Limb (tissue), 2 donors: ENCODE results near the gene MMS19.
"Not testable (repeated sequence)": the region's sequence is repeated elsewhere in the genome, so short reads cannot be mapped to it uniquely, and the experiment has no call there.

Experiments
- DNase-seq, 2 donors: peaks; one replicate each; pipeline ENCODE4 v3.0.0-alpha.2; 2016; ENCODE audit errors: extremely low spot score in 2 of 2

MMS19 gene

DNA sequence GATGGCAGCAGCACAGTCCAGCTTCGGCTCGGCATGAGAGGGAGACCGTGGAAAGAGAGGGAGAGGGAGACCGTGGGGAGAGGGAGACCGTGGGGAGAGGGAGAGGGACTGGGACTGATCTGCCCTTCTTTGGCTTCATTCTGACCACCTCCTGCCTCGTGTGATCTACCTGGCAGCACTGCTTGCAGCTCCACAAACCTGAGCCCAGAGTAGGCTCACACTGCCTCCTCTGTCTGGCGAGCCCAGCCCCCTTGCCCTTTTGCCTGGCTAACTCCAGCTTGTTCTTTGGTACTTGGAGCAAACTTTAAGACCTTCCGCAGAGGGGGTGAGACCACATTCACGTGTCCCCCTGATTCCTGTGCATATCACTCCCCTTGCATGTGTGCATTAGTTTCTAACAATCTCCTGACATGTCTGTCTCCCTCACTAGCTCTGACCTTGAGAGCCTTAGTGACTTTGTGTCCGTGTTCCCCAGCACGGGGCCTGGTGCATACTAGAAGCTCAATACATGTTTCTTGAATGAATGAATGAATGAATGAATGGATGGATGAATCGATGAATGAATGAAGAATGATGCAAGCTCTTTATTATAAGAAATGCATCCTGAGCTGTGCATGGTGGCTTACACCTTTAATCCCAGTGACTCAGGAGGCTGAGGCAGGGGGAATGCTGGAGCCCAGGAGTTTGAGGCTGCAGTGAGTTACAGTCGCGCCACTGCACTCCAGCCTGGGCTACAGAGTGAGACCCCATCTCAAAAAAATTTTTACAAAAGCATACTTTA lies 31.7 kb upstream of the MMS19 start:
- no peak for DNase-seq

DNA sequence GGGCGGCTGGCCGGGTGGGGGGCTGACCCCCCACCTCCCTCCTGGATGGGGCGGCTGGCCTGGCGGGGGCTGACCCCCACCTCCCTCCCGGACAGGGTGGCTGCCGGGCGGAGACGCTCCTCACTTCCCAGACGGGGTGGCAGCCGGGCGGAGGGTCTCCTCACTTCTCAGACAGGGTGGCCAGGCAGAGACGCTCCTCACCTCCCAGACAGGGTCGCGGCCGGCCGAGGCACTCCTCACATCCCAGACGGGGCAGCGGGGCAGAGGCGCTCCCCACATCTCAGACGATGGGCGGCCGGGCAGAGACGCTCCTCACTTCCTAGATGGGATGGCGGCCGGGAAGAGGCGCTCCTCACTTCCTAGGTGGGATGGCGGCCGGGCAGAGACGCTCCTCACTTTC lies 30.7 kb upstream of the MMS19 start:
- not testable (repeated sequence) for DNase-seq

GRCh38 chr10:97525683-97526110 lies 27.5 kb upstream of the MMS19 start:
- no peak for DNase-seq

GRCh38 chr10:97525086-97525485 lies 26.9 kb upstream of the MMS19 start:
- DNase-seq: no peak

DNA sequence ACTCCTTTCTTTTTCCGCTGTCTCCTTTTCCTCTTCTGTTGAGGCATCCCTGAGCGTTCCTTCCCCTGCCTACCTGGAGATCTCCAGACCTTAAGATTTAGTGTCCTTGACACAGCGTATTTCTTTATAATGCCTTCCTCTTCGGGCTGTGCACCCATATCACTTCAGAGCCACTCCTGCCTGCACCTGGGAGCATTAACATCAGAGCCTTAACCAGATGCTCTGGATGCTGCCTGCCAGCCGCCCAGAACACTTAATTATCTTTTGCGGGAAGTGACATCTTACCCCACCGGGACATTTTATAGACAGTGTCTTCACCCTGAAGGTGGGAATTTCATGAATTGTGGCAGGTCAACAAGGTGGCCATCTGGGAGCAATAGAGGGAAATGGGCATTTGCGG lies 24.7 kb upstream of the MMS19 start:
- no peak for DNase-seq

GRCh38 chr10:97522071-97522470 lies 23.8 kb upstream of the MMS19 start:
- DNase-seq: no peak

- DNase-seq: no peak
Measured at GRCh38 chr10:97520978-97521761, 22.9 kb upstream of the MMS19 start.

GRCh38 chr10:97520520-97520919 lies 22.3 kb upstream of the MMS19 start:
- DNase-seq: no peak

DNA sequence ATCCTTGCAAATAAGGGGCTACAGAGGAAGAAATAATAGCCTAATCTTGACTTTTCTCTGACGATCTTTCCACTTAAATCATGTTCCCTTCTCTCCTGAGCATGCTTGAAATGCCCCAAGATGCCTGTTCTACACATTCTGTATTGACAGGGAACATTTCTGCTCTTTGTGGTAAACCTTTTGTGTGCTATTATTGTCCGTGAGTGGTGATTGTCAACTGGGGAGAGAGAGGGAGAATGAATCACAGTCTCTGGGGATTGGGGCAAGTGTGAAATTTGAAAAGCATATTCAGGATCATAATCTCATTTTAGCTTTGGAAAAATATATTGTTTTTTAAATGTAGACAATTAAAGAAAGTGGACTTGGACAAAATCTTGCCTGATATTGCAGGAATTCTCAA lies 21.1 kb upstream of the MMS19 start:
- DNase-seq: no peak

GRCh38 chr10:97518301-97519043 lies 20.2 kb upstream of the MMS19 start:
- DNase-seq: peak; percentile 42 to 78

DNA sequence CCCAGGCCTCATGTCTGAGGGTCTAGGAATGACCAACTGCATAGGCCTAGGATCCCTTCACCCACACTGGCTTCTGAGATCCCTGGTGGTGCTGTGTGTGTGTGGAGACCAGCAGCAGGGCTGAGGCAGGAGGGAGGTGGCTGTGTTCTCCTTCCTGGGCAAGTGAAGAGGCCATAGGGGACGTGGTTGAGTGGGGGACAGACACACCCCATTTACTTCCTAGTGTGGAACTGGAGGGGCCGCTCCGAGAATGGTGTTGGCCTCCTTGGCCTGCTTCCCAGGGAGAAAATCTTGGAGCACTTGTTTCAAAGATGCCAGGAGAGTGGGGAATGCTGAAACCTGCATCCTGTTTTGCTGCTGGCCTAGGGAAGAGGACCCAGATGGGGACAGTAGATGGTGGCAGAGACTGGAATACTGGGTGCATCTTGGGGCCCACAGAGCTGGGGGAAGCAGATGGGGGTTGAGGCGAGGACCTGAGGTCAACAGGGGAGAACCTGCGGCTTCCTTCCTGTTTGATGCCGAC lies 19.6 kb upstream of the MMS19 start:
- DNase-seq: no peak

DNA sequence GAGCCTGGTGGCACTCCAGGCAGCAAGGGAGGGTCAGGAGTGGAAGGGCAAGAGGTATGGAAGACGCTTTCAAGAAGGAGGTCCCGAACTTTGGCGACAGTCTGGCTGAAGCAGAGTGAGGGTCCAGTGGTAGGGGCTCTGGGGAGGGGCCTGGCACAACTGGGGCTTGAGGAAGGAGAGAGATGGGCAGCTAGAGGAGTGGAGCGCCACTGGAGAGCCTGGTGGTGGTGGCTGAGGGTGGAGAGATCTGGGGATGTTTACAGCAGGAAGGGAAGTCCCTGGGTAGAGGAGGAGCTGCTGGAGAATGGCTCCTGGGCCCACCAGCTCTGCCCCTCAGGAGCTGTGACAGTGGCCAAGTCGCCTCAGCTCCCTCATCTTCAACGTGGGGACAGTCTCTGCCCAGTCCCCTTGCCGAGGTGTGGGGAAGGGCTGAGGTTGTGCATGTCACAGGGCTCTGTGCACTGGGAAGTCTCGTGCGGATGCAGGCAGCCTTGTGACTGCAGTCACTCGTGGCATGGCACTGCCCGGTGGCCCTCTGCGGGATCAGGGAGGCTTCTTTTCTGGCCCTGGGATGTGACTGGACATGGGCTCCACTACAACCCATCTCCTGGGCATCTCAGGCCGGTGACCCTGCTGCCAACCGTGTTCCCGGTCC lies 19.0 kb upstream of the MMS19 start:
- no peak for DNase-seq

DNA sequence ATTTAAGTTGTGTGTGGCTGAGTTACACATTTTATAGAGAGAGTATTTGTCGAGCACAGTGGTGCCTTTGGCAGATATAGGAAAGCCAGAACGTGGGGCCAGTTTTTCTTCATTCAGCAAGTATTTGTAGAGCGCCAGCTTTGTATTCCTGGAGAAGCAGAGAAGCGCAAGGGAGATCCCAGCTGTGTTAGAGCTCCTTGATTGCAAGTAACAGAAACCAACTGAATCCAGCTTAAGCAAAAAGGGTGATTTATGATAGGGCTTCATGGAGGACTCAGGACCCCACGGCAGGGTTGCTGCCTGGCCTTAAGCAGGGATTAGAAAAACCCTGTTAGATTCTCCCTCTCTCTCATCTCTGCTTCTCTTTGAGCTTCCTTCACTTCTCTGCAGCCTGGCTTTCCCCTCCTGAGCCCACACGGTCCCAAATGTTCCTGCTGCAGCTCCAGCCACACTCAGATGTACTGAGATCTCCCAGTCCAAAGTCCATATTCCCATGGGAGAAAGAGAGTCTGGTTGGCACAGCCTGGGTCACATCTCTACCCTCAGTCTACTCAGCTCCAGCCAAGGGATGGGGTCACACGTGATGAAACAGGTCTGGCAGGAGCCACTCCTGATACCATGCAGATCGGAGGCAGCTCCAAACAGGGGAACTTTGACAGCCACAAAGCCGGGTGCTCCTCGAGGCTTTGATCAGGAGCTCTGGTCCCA lies 17.2 kb upstream of the MMS19 start:
- DNase-seq: no peak

GRCh38 chr10:97514344-97514743 lies 16.1 kb upstream of the MMS19 start:
- DNase-seq: no peak

DNA sequence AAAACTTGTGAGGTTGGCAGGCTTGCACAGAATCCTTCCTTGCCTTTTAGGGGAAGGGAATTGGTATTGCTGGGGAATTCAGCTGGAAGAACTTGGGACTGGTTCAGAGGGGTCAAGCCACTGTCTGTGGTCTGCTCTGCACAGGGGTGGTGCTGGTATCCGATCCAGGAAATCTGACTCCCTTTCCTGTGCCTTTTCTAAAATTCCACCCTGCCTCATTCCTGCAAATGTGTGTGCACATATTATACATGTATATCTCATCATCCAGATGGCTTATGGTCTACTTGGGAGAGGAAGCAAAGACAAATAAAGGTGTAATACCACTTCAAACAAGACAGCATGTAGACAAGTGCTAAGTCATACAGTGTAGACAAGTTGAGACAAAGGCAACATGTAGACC lies 14.8 kb upstream of the MMS19 start:
- DNase-seq: no peak

DNA sequence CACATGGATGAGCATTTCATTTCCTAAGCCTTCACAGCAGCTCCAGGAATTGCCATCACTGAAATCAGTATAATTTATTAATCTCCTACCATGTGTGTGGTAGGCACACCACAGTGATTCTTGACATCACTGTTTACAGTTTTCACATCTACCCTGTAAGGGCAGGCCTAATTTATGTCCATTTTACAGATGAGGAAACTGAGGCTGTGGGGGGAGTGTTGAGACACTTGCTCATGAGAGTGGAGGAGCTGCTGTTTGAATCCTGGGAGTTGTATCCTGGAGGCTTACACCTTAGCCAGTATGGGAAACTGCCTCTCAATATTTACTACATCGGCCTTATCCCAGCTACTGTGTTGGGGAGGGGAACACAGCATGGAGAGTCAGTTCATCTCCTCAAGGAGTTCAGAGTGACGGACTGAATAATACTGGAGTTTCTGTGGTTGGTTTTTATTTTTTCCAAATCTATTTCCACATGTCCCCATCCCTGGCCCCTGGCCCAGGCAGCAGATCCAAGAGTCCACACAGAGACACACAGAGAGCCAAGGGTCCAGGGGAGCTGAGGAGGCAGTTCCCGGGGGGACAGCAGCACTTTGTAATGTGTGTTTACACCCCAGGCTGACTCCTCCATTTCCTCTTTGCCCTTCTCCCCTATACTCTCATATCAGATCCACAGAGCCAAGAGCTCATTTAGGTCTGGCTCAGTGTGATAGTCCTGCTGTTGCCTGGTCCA lies 13.7 kb upstream of the MMS19 start:
- no peak for DNase-seq

DNA sequence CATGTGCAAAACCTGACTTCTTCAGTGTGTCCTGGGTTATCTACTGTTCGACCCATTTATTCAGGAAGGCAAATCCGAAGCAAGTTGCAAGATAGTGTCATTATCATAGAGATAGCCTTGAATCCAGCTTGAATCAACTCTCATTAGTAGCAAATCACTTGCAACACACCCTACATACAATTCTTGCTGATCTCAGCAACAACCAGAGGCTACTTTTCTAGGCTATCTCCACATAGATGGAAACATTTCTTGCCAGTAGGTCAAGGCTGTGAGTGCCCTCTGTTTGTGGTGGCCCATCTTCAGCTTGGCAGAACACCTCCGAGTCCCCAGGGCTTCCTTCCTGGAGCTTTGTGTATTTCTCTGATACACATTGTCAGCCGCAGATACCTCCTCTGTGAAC lies 12.5 kb upstream of the MMS19 start:
- no peak for DNase-seq

DNA sequence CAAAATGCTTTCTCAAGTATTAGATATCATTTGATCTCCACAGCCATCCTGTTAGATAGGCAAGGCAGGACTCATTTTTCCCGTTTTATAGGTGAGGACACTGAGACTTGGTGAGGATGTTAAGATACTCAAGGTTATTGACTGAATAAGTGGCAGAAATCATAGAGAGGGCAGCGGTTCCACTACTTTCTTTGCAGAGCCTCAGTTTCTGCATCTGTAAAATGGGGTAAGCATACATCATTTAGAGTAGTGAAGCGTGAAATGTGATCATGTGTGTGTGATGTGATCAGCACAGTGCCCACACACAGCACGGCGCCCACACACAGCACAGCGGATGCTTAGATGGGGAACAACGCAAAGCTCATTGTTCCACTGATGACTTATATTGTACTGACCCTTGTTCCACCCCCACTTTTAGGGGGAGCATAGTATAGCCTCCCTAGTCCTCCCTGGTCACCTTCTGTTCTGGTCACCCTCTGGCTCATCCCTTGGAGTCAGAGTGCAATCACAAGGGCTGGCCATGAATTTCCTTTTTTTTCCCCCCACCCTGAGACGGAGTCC lies 11.0 kb upstream of the MMS19 start:
- no peak for DNase-seq

- DNase-seq: no peak
Measured at GRCh38 chr10:97508342-97508741, 10.1 kb upstream of the MMS19 start.
